Hepatocyte (in vitro differentiated cells): Measurements from ENCODE around the gene HAS3. TPM values are rescaled to one million over a fixed set of nuclear protein-coding genes. Genes with fewer than 3 reads are reported as not detected.
"Not testable (repeated sequence)": the region's sequence is repeated elsewhere in the genome, so short reads cannot be mapped to it uniquely, and the experiment has no call there.

Source experiments
- DNase-seq: peaks from one replicate; pipeline ENCODE4 v3.0.0-alpha.2; 2016; ENCODE audit warnings: low spot score
- H2AFZ ChIP-seq: fragments of 200-600 bp; sonication (generic); 2 replicates; pipeline ENCODE4 v1.6.0; 2016; ENCODE audit warnings: antibody characterized with exemption, mild to moderate bottlenecking
- H3K27ac ChIP-seq: fragments of 200-600 bp; sonication (generic); 2 replicates; pipeline ENCODE4 v1.5.1; 2016; ENCODE audit warnings: mild to moderate bottlenecking
- H3K27me3 ChIP-seq: fragments of 200-600 bp; sonication (generic); 2 replicates; pipeline ENCODE4 v1.6.1; 2016
- H3K36me3 ChIP-seq: fragments of 200-600 bp; sonication (generic); replicated peaks from 2 replicates; pipeline ENCODE4 v1.5.1; 2016; ENCODE audit warnings: low read depth; ENCODE audit not compliant: insufficient read depth
- H3K4me1 ChIP-seq: fragments of 200-600 bp; sonication (generic); 2 replicates; pipeline ENCODE4 v1.5.1; 2016; ENCODE audit warnings: mild to moderate bottlenecking, moderate library complexity; ENCODE audit not compliant: insufficient read depth
- H3K4me2 ChIP-seq: fragments of 200-600 bp; sonication (generic); 2 replicates; pipeline ENCODE4 v1.6.0; 2016
- H3K4me3 ChIP-seq: fragments of 200-600 bp; sonication (generic); 2 replicates; pipeline ENCODE4 v1.5.1; 2016; ENCODE audit warnings: mild to moderate bottlenecking
- H3K79me2 ChIP-seq: fragments of 200-600 bp; sonication (generic); 2 replicates; pipeline ENCODE4 v1.6.0; 2017; ENCODE audit warnings: mild to moderate bottlenecking
- H3K9me2 ChIP-seq: fragments of 200-600 bp; sonication (generic); replicated peaks from 2 replicates; pipeline ENCODE4 v1.6.0; 2017; ENCODE audit warnings: mild to moderate bottlenecking; ENCODE audit not compliant: insufficient read depth
- H3K9me3 ChIP-seq: fragments of 200-600 bp; sonication (generic); 2 replicates; pipeline ENCODE4 v1.5.1; 2016; ENCODE audit warnings: low read depth, mild to moderate bottlenecking
- H4K20me1 ChIP-seq: fragments of 200-600 bp; sonication (generic); 2 replicates; pipeline ENCODE4 v1.6.0; 2016; ENCODE audit warnings: mild to moderate bottlenecking; ENCODE audit not compliant: insufficient read depth, poor library complexity, severe bottlenecking
- CTCF ChIP-seq: fragments of 200-600 bp; sonication (generic); IDR thresholded peaks from 2 replicates; pipeline ENCODE4 v1.5.1; 2016; ENCODE audit warnings: antibody characterized with exemption, mild to moderate bottlenecking; ENCODE audit not compliant: poor library complexity
- EZH2 ChIP-seq: fragments of 200-600 bp; sonication (generic); IDR thresholded peaks from 2 replicates; pipeline ENCODE4 v1.6.1; 2016; ENCODE audit warnings: antibody characterized with exemption, mild to moderate bottlenecking, borderline replicate concordance
- EZH2phosphoT487 ChIP-seq: fragments of 200-600 bp; sonication (generic); IDR thresholded peaks from one replicate; pipeline ENCODE4 v1.6.1; 2018; ENCODE audit warnings: antibody characterized with exemption, mild to moderate bottlenecking, low read depth, moderate library complexity; ENCODE audit not compliant: unreplicated experiment, severe bottlenecking
- WGBS: methylation state at CpG from one replicate; pipeline ENCODE4 v1.1.6; 2016; ENCODE audit warnings: low lambda C conversion rate; ENCODE audit errors: missing lambda C conversion rate; 5-methylcytosine and 5-hydroxymethylcytosine counted together
- polyA plus RNA-seq: library from polyadenylated mRNA; unstranded; fragments of >200 nt; fragmentation: Nextera tagmentation; extraction: Ambion mirVana; gene quantifications from 2 replicates; pipeline ENCODE4 v1.2.1, GENCODE V29; 2016
- total RNA-seq: library from RNA; depleted of rRNA; stranded (reverse); fragments of >200 nt; gene quantifications from 2 replicates; pipeline ENCODE4 v1.2.3, GENCODE V29; 2014

Gene HAS3
- total and polyA plus RNA-seq, 2 experiments from 2014 or later, result 0.19 to 0.53 TPM

DNA sequence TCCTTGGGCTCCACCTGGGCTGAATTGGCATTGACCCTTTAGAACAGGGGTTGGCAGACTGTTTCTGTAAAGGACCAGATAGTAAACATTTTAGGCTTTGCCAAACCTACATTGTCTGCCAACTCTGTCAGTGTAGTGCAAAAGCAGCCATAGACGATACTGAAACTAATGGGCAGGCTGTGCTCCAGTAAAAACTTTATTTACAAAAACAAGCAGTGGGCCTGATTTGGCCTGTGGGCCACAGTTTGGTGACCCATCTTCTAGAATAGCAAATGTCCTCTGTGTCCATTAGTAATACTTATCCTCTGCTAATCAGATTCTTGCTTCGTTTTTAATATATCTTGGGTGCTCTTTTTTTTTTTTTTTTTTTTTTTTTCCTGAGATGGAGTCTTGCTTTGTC lies 33.2 kb downstream of the HAS3 start:
- Histone ChIP-seq H3K9me3 (no peaks in the 10 kb centered on the region), H3K9me2 (no peaks in the 10 kb centered on the region), H3K4me3 (no peak overlapping the region), H3K27ac (no peak overlapping the region), H3K36me3 (no peaks in the 10 kb centered on the region), H3K79me2 (peaks cover 53% of the 10 kb centered on the region), H3K4me2 (no peak overlapping the region), H3K4me1 (peaks cover 2% of the 10 kb centered on the region), H3K27me3 (no peaks in the 10 kb centered on the region), H2AFZ (no peak overlapping the region), H4K20me1 (no peaks in the 10 kb centered on the region)
- no peak for DNase-seq
- TF ChIP-seq CTCF (no peak), EZH2 (no peak), EZH2phosphoT487 (no peak)
- WGBS, result 91% methylated on average over 2 of the region's 2 CpGs

GRCh38 chr16:69139464-69139863 lies 34.0 kb downstream of the HAS3 start:
- not testable (repeated sequence) for H3K9me3 ChIP-seq, H2AFZ ChIP-seq, H3K9me2 ChIP-seq, H3K36me3 ChIP-seq, H3K27me3 ChIP-seq, H3K4me1 ChIP-seq, H3K27ac ChIP-seq, H3K4me3 ChIP-seq, H4K20me1 ChIP-seq, H3K4me2 ChIP-seq, DNase-seq
- whole genome bisulfite sequencing, result 98% methylated on average over 7 of the region's 7 CpGs
- H3K79me2 ChIP-seq, result peaks cover 45% of the 10 kb centered on the region

- TF ChIP-seq EZH2, result no peak
- TF ChIP-seq EZH2phosphoT487, result no peak
- no peak for TF ChIP-seq CTCF
- DNase-seq, result no peak
- Histone ChIP-seq H2AFZ (no peak overlapping the region), H3K36me3 (no peaks in the 10 kb centered on the region), H3K4me2 (no peak overlapping the region), H3K27me3 (no peaks in the 10 kb centered on the region), H3K9me2 (no peaks in the 10 kb centered on the region), H3K9me3 (no peaks in the 10 kb centered on the region), H4K20me1 (no peaks in the 10 kb centered on the region), H3K4me3 (no peak overlapping the region), H3K27ac (no peak overlapping the region), H3K4me1 (no peaks in the 10 kb centered on the region), H3K79me2 (peaks cover 32% of the 10 kb centered on the region)
- 94% methylated on average over 5 of the region's 5 CpGs for WGBS
Observed at GRCh38 chr16:69141014-69141413, 35.6 kb downstream of the HAS3 start.

- no peak for DNase-seq
- Histone ChIP-seq H3K27ac (no peak overlapping the region), H3K4me2 (no peak overlapping the region), H3K79me2 (peaks cover 22% of the 10 kb centered on the region), H3K4me3 (no peak overlapping the region), H3K27me3 (no peaks in the 10 kb centered on the region), H4K20me1 (no peaks in the 10 kb centered on the region), H3K36me3 (no peaks in the 10 kb centered on the region), H3K9me2 (no peaks in the 10 kb centered on the region), H3K4me1 (no peaks in the 10 kb centered on the region), H2AFZ (no peak overlapping the region), H3K9me3 (no peaks in the 10 kb centered on the region)
- 94% methylated on average over 4 of the region's 4 CpGs for WGBS
- TF ChIP-seq EZH2 (no peak), EZH2phosphoT487 (no peak), CTCF (no peak)
Observed at GRCh38 chr16:69141936-69142335, 36.5 kb downstream of the HAS3 start.
